Muscle layer of colon (tissue), 2 donors: ENCODE results near the gene RCAN1.

Source experiments
- H3K27ac ChIP-seq: one replicate; pipeline ENCODE4 v1.7.0; 2013; ENCODE audit warnings: low read depth, mild to moderate bottlenecking, low read length, moderate library complexity
- H3K27me3 ChIP-seq, 2 donors: one replicate each; pipeline ENCODE4 v1.7.0; 2013; ENCODE audit warnings: low read length in 2 of 2, mild to moderate bottlenecking in 2 of 2; ENCODE audit not compliant: insufficient read depth in 2 of 2, control insufficient read depth in 1 of 2
- H3K36me3 ChIP-seq: one replicate; pipeline ENCODE4 v1.7.0; 2013; ENCODE audit warnings: mild to moderate bottlenecking, low read length; ENCODE audit not compliant: insufficient read depth
- H3K4me1 ChIP-seq: one replicate; pipeline ENCODE4 v1.7.0; 2013; ENCODE audit warnings: mild to moderate bottlenecking, low read length; ENCODE audit not compliant: insufficient read depth
- H3K4me3 ChIP-seq, 2 donors: one replicate each; pipeline ENCODE4 v1.7.0; 2013; ENCODE audit warnings: low read length in 2 of 2, low read depth in 1 of 2, mild to moderate bottlenecking in 1 of 2, moderate library complexity in 1 of 2
- H3K9ac ChIP-seq: one replicate; pipeline ENCODE4 v1.7.0; 2013; ENCODE audit warnings: low read length
- H3K9me3 ChIP-seq: one replicate; pipeline ENCODE4 v1.7.0; 2013; ENCODE audit warnings: mild to moderate bottlenecking, low read length
- donor health status: abdominal sarcoma.
- donor health status: Adenocarcinoma of cecum.

The RCAN1 gene

DNA sequence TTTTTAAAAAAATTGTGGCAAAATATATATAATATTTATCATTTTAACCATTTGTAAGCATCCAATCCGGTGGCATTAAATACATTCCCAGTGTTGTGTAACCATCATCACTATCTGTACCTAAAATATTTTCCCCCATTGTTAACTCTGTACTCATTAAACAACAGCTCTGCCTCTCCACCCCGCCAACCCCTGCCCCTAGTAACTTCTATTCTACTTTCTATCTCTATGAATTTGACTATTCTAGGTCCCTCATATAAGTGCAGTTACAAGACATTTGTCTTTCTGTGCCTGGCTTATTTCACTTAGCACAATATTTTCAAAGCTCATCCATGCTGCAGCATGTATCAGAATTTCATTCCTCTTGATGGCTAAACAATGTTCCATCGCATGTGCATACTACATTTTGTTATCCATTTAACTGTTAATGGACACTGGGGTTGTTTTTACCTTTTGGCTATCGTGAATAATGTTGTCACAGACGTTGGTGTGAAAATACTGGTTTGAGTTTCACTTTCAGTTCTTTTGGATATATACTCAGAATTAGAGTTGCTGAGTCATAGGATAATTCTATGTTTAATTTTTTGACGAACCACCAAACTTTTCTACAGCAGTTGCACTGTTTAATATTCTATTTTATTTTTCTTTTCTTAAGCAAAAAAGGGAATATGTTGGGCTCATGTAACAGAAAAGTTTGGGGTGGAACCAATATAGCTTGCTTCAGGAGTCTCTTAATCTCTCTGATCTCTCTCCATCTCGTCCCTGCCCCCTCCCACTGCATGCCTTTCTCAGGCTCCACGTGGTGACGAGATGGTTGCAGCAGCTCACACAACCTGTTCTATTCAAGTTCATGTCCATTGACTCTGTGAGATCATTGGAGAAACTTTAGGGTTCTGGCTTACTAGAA lies 25.2 kb upstream of the RCAN1 start:
- Histone ChIP-seq H3K9ac (no peak overlapping the region), H3K4me3 (no peak overlapping the region), H3K4me1 (no peaks in the 10 kb centered on the region), H3K9me3 (no peaks in the 10 kb centered on the region), H3K27ac (no peak overlapping the region), H3K27me3 (no peaks in the 10 kb centered on the region), H3K36me3 (no peaks in the 10 kb centered on the region)

DNA sequence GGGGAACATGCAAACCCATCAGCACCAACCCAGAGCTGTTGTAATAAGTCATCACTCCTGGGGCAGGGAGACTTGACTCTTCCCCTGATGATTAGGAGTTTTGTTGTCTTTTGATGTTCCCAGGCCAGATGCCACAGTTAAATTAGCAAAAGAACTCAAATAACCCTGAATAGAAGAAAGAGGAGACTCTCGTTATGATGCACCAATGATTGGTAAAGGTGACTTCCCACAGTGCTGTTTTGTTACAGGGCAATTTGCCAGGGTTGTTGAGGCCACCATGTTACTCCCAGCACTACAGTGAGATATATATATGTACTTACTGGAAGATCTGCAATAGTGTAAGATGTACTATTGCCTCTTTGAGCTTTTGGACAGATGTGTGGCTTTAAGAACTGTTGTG lies 24.3 kb upstream of the RCAN1 start:
- no peak overlapping the region for H3K4me3 ChIP-seq
- no peaks in the 10 kb centered on the region for H3K9me3 ChIP-seq
- H3K27me3 ChIP-seq = no peaks in the 10 kb centered on the region
- no peaks in the 10 kb centered on the region for H3K36me3 ChIP-seq
- no peaks in the 10 kb centered on the region for H3K4me1 ChIP-seq
- H3K27ac ChIP-seq = no peak overlapping the region
- H3K9ac ChIP-seq = no peak overlapping the region

DNA sequence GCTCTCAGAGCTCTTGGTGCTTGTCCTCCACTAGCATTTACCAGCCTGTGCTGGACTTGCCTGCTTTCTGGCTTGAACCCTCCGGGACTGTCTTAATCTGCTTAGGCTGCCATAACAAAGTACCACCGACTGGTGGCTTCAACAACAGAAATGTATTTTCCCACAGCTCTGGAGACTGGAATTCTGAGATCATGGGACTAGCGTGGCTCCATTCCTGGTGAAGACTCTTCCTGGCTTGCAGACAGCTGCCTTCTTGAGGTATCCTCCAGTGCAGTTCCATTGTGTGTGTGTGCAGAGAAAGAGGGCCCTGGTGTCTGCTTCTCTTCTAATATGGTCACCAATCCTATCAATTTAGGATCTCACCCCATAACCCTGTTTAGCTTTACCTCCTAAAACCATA lies 22.0 kb upstream of the RCAN1 start:
- H3K27me3 ChIP-seq = no peaks in the 10 kb centered on the region
- H3K9ac ChIP-seq = no peak overlapping the region
- no peak overlapping the region for H3K27ac ChIP-seq
- H3K36me3 ChIP-seq = no peaks in the 10 kb centered on the region
- H3K4me3 ChIP-seq = no peak overlapping the region
- H3K9me3 ChIP-seq = no peaks in the 10 kb centered on the region
- H3K4me1 ChIP-seq = no peaks in the 10 kb centered on the region

DNA sequence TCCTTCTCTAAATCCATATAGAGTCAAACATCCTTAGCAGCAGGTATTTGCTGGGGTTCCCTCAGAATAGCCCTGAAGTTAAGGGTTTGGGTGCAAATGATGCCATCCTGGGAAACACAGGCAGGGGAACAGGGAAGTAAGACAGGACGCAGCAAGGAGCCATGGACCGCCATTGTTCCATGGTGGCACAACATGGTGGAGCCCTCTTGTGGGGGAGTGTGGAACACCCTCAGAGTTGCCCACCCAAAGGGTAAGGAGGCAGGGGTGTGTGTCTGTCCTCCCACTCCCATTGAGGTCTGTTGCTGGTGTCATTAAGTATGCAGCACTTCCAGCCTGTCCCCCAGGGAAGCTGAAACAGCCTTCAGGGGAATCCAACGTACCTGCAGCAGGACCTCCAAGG lies 20.4 kb upstream of the RCAN1 start:
- Histone ChIP-seq H3K9me3 (no peaks in the 10 kb centered on the region), H3K27me3 (no peaks in the 10 kb centered on the region), H3K9ac (no peak overlapping the region), H3K4me3 (no peak overlapping the region), H3K27ac (no peak overlapping the region), H3K4me1 (no peaks in the 10 kb centered on the region), H3K36me3 (no peaks in the 10 kb centered on the region)

DNA sequence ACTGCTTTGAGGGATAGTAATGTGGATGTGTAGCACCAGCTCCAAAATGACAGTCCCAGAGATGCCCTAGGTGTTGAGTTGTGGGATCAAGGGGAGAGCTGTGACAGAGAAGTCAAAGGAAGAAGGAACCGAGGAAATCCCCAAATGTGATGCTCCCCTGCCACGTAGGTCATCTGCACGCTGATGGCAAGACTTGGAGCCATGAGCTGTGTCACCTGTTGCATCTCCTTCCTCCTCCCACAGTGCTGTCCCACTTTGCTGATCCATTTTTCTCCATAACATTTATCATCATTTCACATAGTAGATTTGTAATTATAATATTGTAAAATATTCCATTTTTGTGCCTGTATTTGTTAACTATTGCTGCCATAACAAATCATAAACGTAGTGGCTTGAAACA lies 17.6 kb upstream of the RCAN1 start:
- Histone ChIP-seq H3K27me3 (no peaks in the 10 kb centered on the region), H3K27ac (no peak overlapping the region), H3K9ac (no peak overlapping the region), H3K4me1 (no peaks in the 10 kb centered on the region), H3K4me3 (no peak overlapping the region), H3K9me3 (no peaks in the 10 kb centered on the region), H3K36me3 (no peaks in the 10 kb centered on the region)

DNA sequence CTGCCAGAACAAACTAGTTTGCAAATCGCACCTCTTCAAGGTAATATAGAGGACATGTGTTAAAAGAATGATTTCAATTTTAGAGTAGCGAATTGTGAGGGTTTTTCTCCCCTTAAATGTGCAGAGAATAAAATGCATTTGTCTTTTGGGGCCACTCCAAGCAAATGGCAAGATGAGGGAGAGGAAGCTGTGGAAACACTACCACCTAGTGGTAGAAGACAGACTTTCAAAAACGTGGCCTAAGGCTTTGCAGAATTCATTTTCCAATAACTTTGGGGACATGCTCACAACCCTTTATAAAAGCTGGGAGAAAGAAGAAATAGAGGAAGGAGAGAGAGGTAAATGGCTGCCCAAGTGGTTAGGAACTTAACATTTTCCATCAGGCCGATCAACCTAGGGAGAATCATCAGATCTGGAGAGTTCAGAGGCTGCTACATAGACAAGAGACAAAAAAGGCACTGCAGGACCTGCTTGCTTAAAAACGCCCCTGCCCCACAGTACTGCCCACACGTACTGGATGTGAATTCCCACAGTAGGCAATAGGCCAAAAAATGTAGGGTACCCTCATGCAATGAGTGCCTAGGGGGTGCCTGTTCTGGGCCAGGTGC lies 15.7 kb upstream of the RCAN1 start:
- no peaks in the 10 kb centered on the region for H3K9me3 ChIP-seq
- H3K9ac ChIP-seq = no peak overlapping the region
- H3K4me1 ChIP-seq = no peaks in the 10 kb centered on the region
- H3K27me3 ChIP-seq = no peaks in the 10 kb centered on the region
- no peak overlapping the region for H3K4me3 ChIP-seq
- H3K36me3 ChIP-seq = no peaks in the 10 kb centered on the region
- H3K27ac ChIP-seq = no peak overlapping the region

DNA sequence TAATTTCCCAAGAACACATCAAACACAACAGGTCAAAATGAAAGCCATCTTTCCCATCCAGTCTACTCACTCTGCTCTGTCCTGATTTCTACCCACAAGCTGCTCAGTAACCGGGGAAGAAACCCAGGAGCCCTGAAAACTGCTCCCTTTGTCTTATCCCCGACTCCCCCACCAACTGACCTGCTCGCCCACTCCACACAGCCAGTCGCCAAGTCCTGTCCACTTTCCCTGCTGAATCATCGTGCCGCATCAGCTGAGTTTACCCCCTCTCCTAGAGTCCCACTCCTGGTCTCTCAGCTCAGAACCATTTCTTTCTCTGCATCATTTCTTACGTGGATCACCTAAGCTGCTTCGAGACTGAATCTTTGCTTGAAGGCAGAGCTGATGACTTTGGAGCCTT lies 11.2 kb upstream of the RCAN1 start:
- Histone ChIP-seq H3K4me1 (no peaks in the 10 kb centered on the region), H3K9ac (no peak overlapping the region), H3K27me3 (no peaks in the 10 kb centered on the region), H3K4me3 (no peak overlapping the region), H3K27ac (no peak overlapping the region), H3K9me3 (no peaks in the 10 kb centered on the region), H3K36me3 (no peaks in the 10 kb centered on the region)

DNA sequence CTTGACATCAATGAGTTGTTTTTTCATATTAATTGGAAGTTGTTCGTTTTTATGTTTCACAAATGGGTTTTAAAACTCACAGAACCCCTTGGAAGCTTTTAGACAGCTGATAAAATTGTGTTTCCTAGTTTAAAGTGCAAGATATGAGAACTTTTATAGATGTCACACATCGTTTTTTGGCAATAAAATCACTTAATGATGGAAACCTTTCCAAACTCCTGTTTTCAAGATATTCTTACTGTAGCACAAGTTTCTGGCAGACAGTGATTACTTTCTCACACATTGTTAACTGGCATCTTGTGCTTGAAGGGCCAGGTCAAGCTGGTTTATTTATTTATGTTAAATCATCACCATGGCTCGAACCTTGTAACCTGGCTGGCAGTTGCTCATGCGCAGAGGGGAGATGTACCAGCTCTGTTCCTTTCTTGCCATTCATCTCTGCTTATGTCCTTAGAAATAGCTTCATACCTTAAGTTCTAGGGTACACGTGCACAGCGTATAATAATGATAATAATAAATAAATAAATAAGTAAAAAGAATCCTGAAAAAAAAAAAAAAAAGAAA lies 10.2 kb upstream of the RCAN1 start:
- H3K4me1 ChIP-seq = no peaks in the 10 kb centered on the region
- no peak overlapping the region for H3K27ac ChIP-seq

DNA sequence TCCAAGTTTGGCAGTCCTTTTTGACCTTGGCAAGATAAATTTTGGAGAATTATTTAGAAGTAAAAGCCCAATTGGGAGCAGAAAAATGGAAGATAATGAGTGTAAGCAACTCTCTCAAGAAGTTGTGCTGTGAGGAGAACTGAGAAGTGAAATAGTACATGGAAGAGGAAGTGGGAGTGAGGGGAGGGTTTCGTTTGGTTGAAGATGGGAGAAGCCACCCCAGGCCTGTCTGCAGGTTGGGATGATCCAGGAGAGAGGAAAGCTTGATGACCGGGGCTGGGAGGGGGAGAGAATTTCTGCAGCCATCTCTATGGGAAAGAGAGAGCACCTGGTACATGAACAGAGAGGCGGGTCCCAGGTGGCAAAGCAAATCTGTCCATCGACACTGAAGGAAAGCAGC lies 8.6 kb upstream of the RCAN1 start:
- Histone ChIP-seq H3K9me3 (no peaks in the 10 kb centered on the region), H3K27me3 (no peaks in the 10 kb centered on the region), H3K9ac (no peak overlapping the region), H3K27ac (no peak overlapping the region), H3K4me3 (no peak overlapping the region), H3K4me1 (no peaks in the 10 kb centered on the region), H3K36me3 (no peaks in the 10 kb centered on the region)

More for the DNA sequence above, 10.2 kb upstream of the RCAN1 start:
- Histone ChIP-seq H3K4me3 (no peak overlapping the region), H3K36me3 (no peaks in the 10 kb centered on the region), H3K27me3 (no peaks in the 10 kb centered on the region), H3K9me3 (no peaks in the 10 kb centered on the region), H3K9ac (no peak overlapping the region)

DNA sequence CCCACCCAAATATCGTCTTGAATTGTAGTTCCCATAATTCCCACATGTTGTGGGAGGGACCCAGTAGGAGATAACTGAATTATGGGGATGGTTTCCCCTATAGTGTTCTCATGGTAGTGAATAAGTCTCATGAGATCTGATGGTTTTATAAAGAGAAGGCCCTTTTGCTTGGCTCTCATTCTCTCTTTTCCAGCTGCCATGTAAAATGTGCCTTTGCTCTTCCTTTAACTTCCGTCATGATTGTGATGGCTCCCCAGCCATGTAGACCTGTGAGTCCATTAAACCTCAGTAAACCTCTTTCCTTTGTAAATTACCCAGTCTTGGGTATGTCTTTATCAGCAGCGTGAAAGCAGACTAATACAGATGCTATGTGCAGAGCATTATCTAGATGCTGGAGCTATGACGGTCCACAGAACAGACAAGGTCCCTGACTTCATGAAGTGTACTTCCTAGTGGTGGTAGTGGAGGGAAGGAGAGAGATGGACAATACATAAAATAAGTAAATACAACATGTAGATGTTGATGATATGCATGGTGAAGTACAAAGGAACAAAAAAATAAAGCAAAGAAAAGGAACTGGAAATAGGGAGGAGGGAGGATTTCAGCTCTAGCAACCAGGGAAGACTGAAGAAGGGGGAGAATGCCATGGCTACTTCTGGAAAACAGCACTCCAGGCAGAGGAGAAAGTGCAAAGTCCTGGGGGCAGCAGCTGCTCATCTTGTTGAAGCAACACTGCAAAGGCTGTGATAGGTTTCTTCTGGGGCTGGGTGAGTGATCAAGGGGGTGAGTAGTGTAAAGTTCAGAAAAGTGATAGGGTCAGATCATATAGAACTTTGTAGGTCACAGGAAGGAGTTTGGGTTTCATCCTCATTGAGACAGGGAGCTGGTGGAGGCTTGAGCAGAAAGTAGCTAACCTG lies 6.8 kb upstream of the RCAN1 start:
- H3K9me3 ChIP-seq = no peaks in the 10 kb centered on the region
- H3K36me3 ChIP-seq = no peaks in the 10 kb centered on the region
- H3K4me1 ChIP-seq = no peaks in the 10 kb centered on the region
- no peak overlapping the region for H3K9ac ChIP-seq
- no peak overlapping the region for H3K27ac ChIP-seq
- no peak overlapping the region for H3K4me3 ChIP-seq
- H3K27me3 ChIP-seq = no peaks in the 10 kb centered on the region
